ENCODE data around the gene RTN1. TPM values are rescaled to one million over a fixed set of nuclear protein-coding genes. Genes with fewer than 3 reads are reported as not detected.

RTN1 gene
- 2.4 TPM for polyA plus RNA-seq (ENCODE audit: insufficient read length)

GRCh38 chr14:59870277-59871165 lies at the start of gene RTN1:
Gene RTN1 (minus strand): TSS chr14:59870776. CDS start chr14:59870630, 146 bp downstream.
- peak; percentile 38 for DNase-seq

- no peak for DNase-seq
Measured at GRCh38 chr14:59920378-59920683, 49.8 kb upstream of the RTN1 start.

- peak; percentile 29 for DNase-seq
Measured at GRCh38 chr14:59919570-59920377, 49.2 kb upstream of the RTN1 start, which contains the start of gene LRRC9. Gene LRRC9 (plus strand): TSS chr14:59920144.

- DNase-seq, result peak; percentile 19
Measured at GRCh38 chr14:59918824-59919569, 48.4 kb upstream of the RTN1 start.

- no peak for DNase-seq
Measured at GRCh38 chr14:59913187-59913586, 42.6 kb upstream of the RTN1 start.

GRCh38 chr14:59912443-59912842 lies 41.9 kb upstream of the RTN1 start:
- no peak for DNase-seq

GRCh38 chr14:59905188-59905587 lies 34.6 kb upstream of the RTN1 start:
- DNase-seq, result no peak

- DNase-seq, result no peak
Measured at GRCh38 chr14:59904184-59904583, 33.6 kb upstream of the RTN1 start.

GRCh38 chr14:59900556-59900955 lies 30.0 kb upstream of the RTN1 start:
- no peak for DNase-seq

GRCh38 chr14:59897757-59898383 lies 27.3 kb upstream of the RTN1 start:
- DNase-seq, result peak; percentile 15

GRCh38 chr14:59895721-59896120 lies 25.1 kb upstream of the RTN1 start:
- DNase-seq, result no peak

- DNase-seq, result no peak
Measured at GRCh38 chr14:59890676-59891075, 20.1 kb upstream of the RTN1 start.

GRCh38 chr14:59882957-59883356 lies 12.4 kb upstream of the RTN1 start:
- DNase-seq, result no peak

- DNase-seq, result no peak
Measured at GRCh38 chr14:59871166-59871495, 555 bp upstream of the RTN1 start.

- no peak for DNase-seq
Measured at GRCh38 chr14:59869381-59870255, 958 bp downstream of the RTN1 start.

GRCh38 chr14:59868021-59868420 lies 2.6 kb downstream of the RTN1 start:
- no peak for DNase-seq

- DNase-seq, result no peak
Measured at GRCh38 chr14:59863806-59864525, 6.6 kb downstream of the RTN1 start.

- DNase-seq, result no peak
Measured at GRCh38 chr14:59857328-59857727, 13.2 kb downstream of the RTN1 start.

- DNase-seq, result no peak
Measured at GRCh38 chr14:59852350-59852749, 18.2 kb downstream of the RTN1 start.

GRCh38 chr14:59850458-59850857 lies 20.1 kb downstream of the RTN1 start:
- DNase-seq, result no peak
